ENCODE results near the gene TM7SF3. TPM values are rescaled to one million over a fixed set of nuclear protein-coding genes. Genes with fewer than 3 reads are reported as not detected.
A peak's percentile ranks its signal among the peaks of the same experiment; 100 is the strongest.

The TM7SF3 gene
- total RNA-seq, 1 donor from 2014 or later, result 30.3 TPM

DNA sequence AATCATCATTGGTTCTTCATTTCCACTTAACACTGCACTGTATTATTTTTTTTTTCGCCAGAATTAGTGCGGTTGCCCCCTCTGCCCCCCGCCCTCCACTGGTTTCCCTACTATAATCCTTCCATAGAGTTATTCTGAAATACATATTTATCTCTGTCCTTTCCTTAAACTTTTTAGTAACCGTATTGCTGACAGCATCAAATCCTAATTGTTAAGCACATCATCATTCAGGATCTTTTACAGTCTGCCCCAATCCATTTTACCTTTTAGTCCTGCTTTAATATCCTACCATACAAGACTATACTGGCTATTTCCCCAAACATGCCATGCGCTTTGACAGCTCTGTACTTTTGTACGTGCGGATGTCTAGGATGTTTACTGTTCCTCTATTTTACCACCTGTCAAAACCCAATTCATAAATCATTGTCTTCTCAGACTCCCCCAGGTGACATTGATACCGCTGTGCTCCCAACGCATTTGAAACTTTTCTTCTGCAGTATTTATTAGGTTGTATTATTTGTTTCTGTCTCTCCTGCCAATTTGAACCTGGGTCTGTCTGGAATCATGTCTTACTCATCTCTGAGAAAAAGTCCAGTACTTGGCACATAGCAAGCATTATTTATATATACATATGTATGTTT is 74.9 kb downstream of the TM7SF3 start:
- no peak for DNase-seq
- peak overlapping the region; percentile 96 for H3K27ac Mint-ChIP-seq (ENCODE audit: unreplicated experiment)
- peaks cover 6% of the 10 kb centered on the region for H3K27me3 Mint-ChIP-seq (ENCODE audit: unreplicated experiment)
- peaks cover 5% of the 10 kb centered on the region for H3K9me3 Mint-ChIP-seq (ENCODE audit: unreplicated experiment)
- TF ChIP-seq, protein P1, sequence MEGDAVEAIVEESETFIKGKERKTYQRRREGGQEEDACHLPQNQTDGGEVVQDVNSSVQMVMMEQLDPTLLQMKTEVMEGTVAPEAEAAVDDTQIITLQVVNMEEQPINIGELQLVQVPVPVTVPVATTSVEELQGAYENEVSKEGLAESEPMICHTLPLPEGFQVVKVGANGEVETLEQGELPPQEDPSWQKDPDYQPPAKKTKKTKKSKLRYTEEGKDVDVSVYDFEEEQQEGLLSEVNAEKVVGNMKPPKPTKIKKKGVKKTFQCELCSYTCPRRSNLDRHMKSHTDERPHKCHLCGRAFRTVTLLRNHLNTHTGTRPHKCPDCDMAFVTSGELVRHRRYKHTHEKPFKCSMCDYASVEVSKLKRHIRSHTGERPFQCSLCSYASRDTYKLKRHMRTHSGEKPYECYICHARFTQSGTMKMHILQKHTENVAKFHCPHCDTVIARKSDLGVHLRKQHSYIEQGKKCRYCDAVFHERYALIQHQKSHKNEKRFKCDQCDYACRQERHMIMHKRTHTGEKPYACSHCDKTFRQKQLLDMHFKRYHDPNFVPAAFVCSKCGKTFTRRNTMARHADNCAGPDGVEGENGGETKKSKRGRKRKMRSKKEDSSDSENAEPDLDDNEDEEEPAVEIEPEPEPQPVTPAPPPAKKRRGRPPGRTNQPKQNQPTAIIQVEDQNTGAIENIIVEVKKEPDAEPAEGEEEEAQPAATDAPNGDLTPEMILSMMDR (IDR thresholded peaks at IDR 0.05; ENCODE audit: partially characterized antibody, unreplicated experiment), result no peak
- peaks cover 10% of the 10 kb centered on the region for H3K4me1 Mint-ChIP-seq (ENCODE audit: low read depth, unreplicated experiment)
- peak overlapping the region; percentile 89 for H3K4me3 Mint-ChIP-seq (ENCODE audit: unreplicated experiment)
- no peaks in the 10 kb centered on the region for H3K36me3 Mint-ChIP-seq (ENCODE audit: unreplicated experiment)

- peak; percentile 63 for DNase-seq
- Mint-ChIP-seq H3K4me1 (ENCODE audit: low read depth, unreplicated experiment) (peaks cover 10% of the 10 kb centered on the region), H3K36me3 (ENCODE audit: unreplicated experiment) (no peaks in the 10 kb centered on the region), H3K27me3 (ENCODE audit: unreplicated experiment) (peaks cover 6% of the 10 kb centered on the region), H3K27ac (ENCODE audit: unreplicated experiment) (peak overlapping the region; percentile 97), H3K9me3 (ENCODE audit: unreplicated experiment) (peaks cover 5% of the 10 kb centered on the region), H3K4me3 (ENCODE audit: unreplicated experiment) (peak overlapping the region; percentile 89)
- TF ChIP-seq, protein P1 (IDR thresholded peaks at IDR 0.05; ENCODE audit: partially characterized antibody, unreplicated experiment), result no peak
Observed at GRCh38 chr12:26938701-26939062, 75.5 kb downstream of the TM7SF3 start.

GRCh38 chr12:26937863-26938700 is 76.1 kb downstream of the TM7SF3 start, which contains the start of the genes FGFR1OP2 and INTS13:
Gene FGFR1OP2 (plus strand): TSS chr12:26938470. CDS start chr12:26954159, 15,689 bp downstream.
Gene INTS13 (minus strand): TSS chr12:26937981. CDS start chr12:26936803, 1,178 bp downstream.
- DNase-seq, result peak; percentile 99
- H3K36me3 Mint-ChIP-seq (ENCODE audit: unreplicated experiment), result no peaks in the 10 kb centered on the region
- H3K4me1 Mint-ChIP-seq (ENCODE audit: low read depth, unreplicated experiment), result peaks cover 10% of the 10 kb centered on the region
- H3K27ac Mint-ChIP-seq (ENCODE audit: unreplicated experiment), result peak within 1 kb of the TSS; percentile 97
- peaks cover 6% of the 10 kb centered on the region for H3K27me3 Mint-ChIP-seq (ENCODE audit: unreplicated experiment)
- H3K9me3 Mint-ChIP-seq (ENCODE audit: unreplicated experiment), result peaks cover 5% of the 10 kb centered on the region
- TF ChIP-seq, protein P1 (IDR thresholded peaks at IDR 0.05; ENCODE audit: partially characterized antibody, unreplicated experiment), result no peak
- H3K4me3 Mint-ChIP-seq (ENCODE audit: unreplicated experiment), result peak within 1 kb of the TSS; percentile 89

DNA sequence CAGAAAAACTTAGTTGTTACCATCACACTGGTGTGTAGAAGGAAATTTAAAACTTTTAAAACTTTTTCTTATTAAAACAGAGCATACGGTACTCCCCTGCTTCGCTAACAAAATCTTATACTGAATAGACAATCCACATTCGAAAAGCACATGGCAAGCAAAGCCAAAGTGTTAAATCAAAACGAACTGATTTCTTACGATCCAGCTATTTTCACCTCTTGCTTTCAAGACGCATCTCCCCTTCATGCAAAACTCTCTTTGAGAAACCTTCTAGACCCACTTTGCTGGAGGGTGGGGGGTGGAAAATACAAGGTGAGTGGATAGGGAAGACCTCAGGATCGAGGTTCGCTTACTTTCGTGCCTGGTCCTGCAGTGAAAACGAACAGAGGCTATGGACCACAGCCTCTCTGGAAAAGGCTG is 76.7 kb downstream of the TM7SF3 start:
- H3K36me3 Mint-ChIP-seq (ENCODE audit: unreplicated experiment), result no peaks in the 10 kb centered on the region
- no peak for DNase-seq
- peak overlapping the region; percentile 89 for H3K4me3 Mint-ChIP-seq (ENCODE audit: unreplicated experiment)
- peaks cover 6% of the 10 kb centered on the region for H3K27me3 Mint-ChIP-seq (ENCODE audit: unreplicated experiment)
- H3K9me3 Mint-ChIP-seq (ENCODE audit: unreplicated experiment), result peaks cover 5% of the 10 kb centered on the region
- peaks cover 13% of the 10 kb centered on the region for H3K4me1 Mint-ChIP-seq (ENCODE audit: low read depth, unreplicated experiment)
- TF ChIP-seq, protein P1 (IDR thresholded peaks at IDR 0.05; ENCODE audit: partially characterized antibody, unreplicated experiment), result no peak
- peak overlapping the region; percentile 97 for H3K27ac Mint-ChIP-seq (ENCODE audit: unreplicated experiment)

Data from glutamatergic neuron (in vitro differentiated cells).